H1 (cell line): ENCODE data around the gene ARSB. TPM values are rescaled to one million over a fixed set of nuclear protein-coding genes. Genes with fewer than 3 reads are reported as not detected.

Source experiments
- CTCF ChIA-PET: fragments of 300-600 bp; sonication (Branson Sonifier 250); formaldehyde crosslinking; loops from one replicate; lab custom pipeline; 2021; ENCODE audit not compliant: partially characterized antibody; lab: Charles Lee
- POLR2A ChIA-PET: fragments of 300-600 bp; sonication (Branson Sonifier 250); formaldehyde crosslinking; loops from one replicate; lab custom pipeline; 2021; ENCODE audit warnings: inconsistent platforms; ENCODE audit not compliant: partially characterized antibody; lab: Charles Lee
- DNase-seq, 2 experiments: peaks; one replicate each; pipeline versions ENCODE4 v3.0.0 to v3.0.0-alpha.2; 2010 to 2022; ENCODE audit warnings: low spot score in 2 of 2, low read depth in 1 of 2, mixed read lengths in 1 of 2
- FAIRE-seq: peaks from 2 replicates; lab custom pipeline; 2011; peaks lifted over from hg19 to GRCh38; lab: Jason Lieb, UNC
- H2AFZ ChIP-seq: 2 replicates; pipeline ENCODE4 v1.8.1; 2012; ENCODE audit warnings: low read length, inconsistent platforms
- H2AK5ac ChIP-seq: 2 replicates; pipeline ENCODE4 v1.6.1; 2013; ENCODE audit warnings: low read depth, low read length
- H2BK120ac ChIP-seq: replicated peaks from 2 replicates; pipeline ENCODE3; 2013; ENCODE audit warnings: low read depth, low read length, inconsistent platforms
- H2BK12ac ChIP-seq: 2 replicates; pipeline ENCODE4 v1.6.1; 2013; ENCODE audit warnings: low read depth, low read length
- H2BK15ac ChIP-seq: 2 replicates; pipeline ENCODE4 v1.6.1; 2013; ENCODE audit warnings: low read length
- H2BK20ac ChIP-seq: 2 replicates; pipeline ENCODE4 v1.6.1; 2013; ENCODE audit warnings: low read length
- H2BK5ac ChIP-seq: 2 replicates; pipeline ENCODE4 v1.6.1; 2013; ENCODE audit warnings: low read depth, low read length
- H3K14ac ChIP-seq: 2 replicates; pipeline ENCODE4 v1.6.1; 2013; ENCODE audit warnings: inconsistent platforms; ENCODE audit not compliant: insufficient read length
- H3K18ac ChIP-seq: 2 replicates; pipeline ENCODE4 v1.6.1; 2013; ENCODE audit warnings: low read length; ENCODE audit errors: extremely low read depth
- H3K23ac ChIP-seq: 2 replicates; pipeline ENCODE4 v1.6.1; 2013; ENCODE audit warnings: inconsistent platforms; ENCODE audit not compliant: insufficient read length
- H3K23me2 ChIP-seq: 2 replicates; pipeline ENCODE4 v1.6.1; 2013; ENCODE audit warnings: low read depth, low read length
- H3K27ac ChIP-seq: 2 replicates; pipeline ENCODE4 v1.6.1; 2011; ENCODE audit warnings: low read depth, low read length, inconsistent platforms
- H3K27me3 ChIP-seq, 4 experiments: replicated peaks in 1 of 4; 1 replicate in 1 of 4; 2 replicates in 3 of 4; pipeline versions ENCODE4 v1.6.1 to v1.8.1; 2011 to 2013; ENCODE audit warnings: low read length in 3 of 4, mild to moderate bottlenecking in 3 of 4, inconsistent platforms in 2 of 4, mixed read lengths in 2 of 4, moderate library complexity in 1 of 4; ENCODE audit not compliant: control insufficient read depth in 3 of 4, insufficient read depth in 3 of 4; ENCODE audit errors: extremely low read depth in 1 of 4
- H3K36me3 ChIP-seq, 4 experiments: 2 replicates each; pipeline versions ENCODE4 v1.6.1 to v1.8.1; 2011 to 2013; ENCODE audit warnings: mild to moderate bottlenecking in 4 of 4, low read length in 3 of 4, moderate library complexity in 2 of 4, control low read depth in 1 of 4, inconsistent platforms in 1 of 4; ENCODE audit not compliant: insufficient read depth in 4 of 4, control insufficient read depth in 2 of 4
- H3K4ac ChIP-seq: replicated peaks from 2 replicates; pipeline ENCODE3; 2013; ENCODE audit warnings: low read length, low read depth, mixed read lengths, inconsistent platforms; ENCODE audit not compliant: insufficient read length
- H3K4me1 ChIP-seq, 4 experiments: replicated peaks in 1 of 4; 1 replicate in 1 of 4; 2 replicates in 3 of 4; pipeline versions ENCODE4 v1.6.1 to v1.8.1; 2011 to 2013; ENCODE audit warnings: low read length in 3 of 4, inconsistent platforms in 2 of 4, mixed read lengths in 1 of 4; ENCODE audit not compliant: insufficient read depth in 4 of 4, control insufficient read depth in 3 of 4
- H3K4me2 ChIP-seq, 2 experiments: 2 replicates each; pipeline versions ENCODE4 v1.6.1 to v1.8.1; 2011 to 2013; ENCODE audit warnings: low read depth in 2 of 2, low read length in 2 of 2, control low read depth in 1 of 2, inconsistent platforms in 1 of 2, mild to moderate bottlenecking in 1 of 2; ENCODE audit not compliant: insufficient read depth in 1 of 2
- H3K4me3 ChIP-seq, 4 experiments: fragments of 200-600, 300-600 bp in 1 of 4; sonication (generic), shearing (Covaris generic), sonication (Bioruptor Twin) in 1 of 4; 2 replicates each; pipeline versions ENCODE4 v1.5.1 to v1.8.1; 2011 to 2016; ENCODE audit warnings: low read length in 4 of 4, low read depth in 3 of 4, control low read depth in 2 of 4, inconsistent platforms in 2 of 4, mild to moderate bottlenecking in 2 of 4, mixed read lengths in 1 of 4, moderate library complexity in 1 of 4; ENCODE audit not compliant: insufficient read depth in 2 of 4; ENCODE audit errors: extremely low read depth in 1 of 4
- H3K56ac ChIP-seq: replicated peaks from 2 replicates; pipeline ENCODE3; 2013; ENCODE audit warnings: low read depth, mild to moderate bottlenecking, mixed read lengths, low read length, inconsistent platforms; ENCODE audit not compliant: insufficient read length
- H3K79me1 ChIP-seq: 2 replicates; pipeline ENCODE4 v1.6.1; 2013; ENCODE audit warnings: low read depth, low read length, control low read depth
- H3K79me2 ChIP-seq, 2 experiments: 2 replicates each; pipeline versions ENCODE4 v1.6.1 to v1.8.1; 2012 to 2013; ENCODE audit warnings: low read length in 2 of 2, mild to moderate bottlenecking in 2 of 2, inconsistent platforms in 1 of 2; ENCODE audit not compliant: insufficient read depth in 2 of 2, control insufficient read depth in 1 of 2
- H3K9ac ChIP-seq, 4 experiments: replicated peaks in 1 of 4; 1 replicate in 1 of 4; 2 replicates in 3 of 4; pipeline versions ENCODE4 v1.6.1 to v1.8.1; 2011 to 2013; ENCODE audit warnings: low read depth in 3 of 4, low read length in 3 of 4, control low read depth in 2 of 4, mild to moderate bottlenecking in 2 of 4, moderate library complexity in 2 of 4, inconsistent platforms in 1 of 4; ENCODE audit errors: extremely low read depth in 1 of 4
- H3K9me3 ChIP-seq, 2 experiments: 2 replicates each; pipeline versions ENCODE4 v1.6.1 to v1.8.1; 2012 to 2013; ENCODE audit warnings: mild to moderate bottlenecking in 2 of 2, moderate library complexity in 2 of 2, control low read depth in 1 of 2, inconsistent platforms in 1 of 2, low read depth in 1 of 2, low read length in 1 of 2, mixed read lengths in 1 of 2; ENCODE audit not compliant: insufficient read depth in 2 of 2
- H4K20me1 ChIP-seq, 2 experiments: replicated peaks in 1 of 2; 2 replicates each; pipeline versions ENCODE3 to v1.8.1; 2011 to 2013; ENCODE audit warnings: inconsistent platforms in 2 of 2, low read length in 2 of 2, mild to moderate bottlenecking in 1 of 2; ENCODE audit not compliant: insufficient read depth in 2 of 2, control insufficient read depth in 1 of 2
- H4K5ac ChIP-seq: 2 replicates; pipeline ENCODE4 v1.6.1; 2013; ENCODE audit warnings: low read length, low read depth, mixed read lengths, inconsistent platforms; ENCODE audit not compliant: insufficient read length
- H4K8ac ChIP-seq: 2 replicates; pipeline ENCODE4 v1.8.0; 2013; ENCODE audit warnings: mild to moderate bottlenecking, moderate library complexity, low read length, inconsistent platforms; ENCODE audit not compliant: insufficient read depth; ENCODE audit errors: extremely low read depth
- H4K91ac ChIP-seq: replicated peaks from 2 replicates; pipeline ENCODE3; 2013; ENCODE audit warnings: low read length, mixed read lengths, inconsistent platforms; ENCODE audit not compliant: insufficient read length
- ATF3 ChIP-seq: IDR thresholded peaks from 2 replicates; pipeline ENCODE4 v1.6.1; 2011; ENCODE audit warnings: low read depth, mild to moderate bottlenecking, low read length; ENCODE audit not compliant: insufficient read depth
- BACH1 ChIP-seq: IDR thresholded peaks from 2 replicates; pipeline ENCODE4 v1.6.1; 2012; ENCODE audit warnings: low read length, improper control_type of control experiment
- CBX5 ChIP-seq: fragments of 300-800, 300-1000 bp; sonication (generic); IDR thresholded peaks from 2 replicates; pipeline ENCODE4 v1.7.1; 2016; ENCODE audit warnings: antibody characterized with exemption, low read length, low read depth
- EGR1 ChIP-seq: IDR thresholded peaks from 2 replicates; pipeline ENCODE4 v1.6.1; 2011; ENCODE audit warnings: low read depth, low read length, borderline replicate concordance
- HDAC2 ChIP-seq, 2 experiments: fragments of 300-600 bp in 1 of 2; sonication (generic) in 1 of 2; IDR thresholded peaks; 2 replicates each; pipeline ENCODE4 v1.6.1; 2011 to 2012; ENCODE audit warnings: low read depth in 2 of 2, low read length in 2 of 2, mild to moderate bottlenecking in 2 of 2, moderate library complexity in 2 of 2, borderline replicate concordance in 1 of 2, inconsistent platforms in 1 of 2
- KDM1A ChIP-seq: fragments of 200-600, 300-600 bp; sonication (generic); IDR thresholded peaks from 2 replicates; pipeline ENCODE4 v1.7.1; 2016; ENCODE audit warnings: mild to moderate bottlenecking, low read length, borderline replicate concordance
- POLR2AphosphoS5 ChIP-seq: IDR thresholded peaks from 2 replicates; pipeline ENCODE4 v1.6.1; 2011; ENCODE audit warnings: low read depth, low read length
- RFX5 ChIP-seq: IDR thresholded peaks from 2 replicates; pipeline ENCODE4 v1.6.1; 2011; ENCODE audit warnings: low read depth, low read length, improper control_type of control experiment, borderline replicate concordance
- SP4 ChIP-seq: IDR thresholded peaks from 2 replicates; pipeline ENCODE4 v1.6.1; 2012; ENCODE audit warnings: low read length, inconsistent platforms
- WGBS, 2 experiments: shearing (Covaris generic) in 1 of 2; methylation state at CpG; one replicate each; pipeline versions ENCODE4 v1.1.6 to v1.1.7; 2013 to 2015; ENCODE audit warnings: low lambda C conversion rate in 2 of 2, mixed read lengths in 2 of 2, inconsistent platforms in 1 of 2, low coverage in 1 of 2, missing lambda C conversion rate in 1 of 2; ENCODE audit not compliant: insufficient replicate concordance in 2 of 2, insufficient coverage in 1 of 2, insufficient read length in 1 of 2; ENCODE audit errors: extremely low coverage in 1 of 2, missing lambda C conversion rate in 1 of 2; 5-methylcytosine and 5-hydroxymethylcytosine counted together
- polyA plus RNA-seq, 7 experiments: library from polyadenylated mRNA; depleted of rRNA in 3 of 7; stranded (reverse) in 5 of 7; unstranded in 2 of 7; fragments of >200 nt in 5 of 7; fragments of 200-250 nt in 2 of 7; gene quantifications; 1 replicate in 5 of 7; 2 replicates in 1 of 7; 4 replicates in 1 of 7; pipeline versions ENCODE4 v1.2.1 to v1.2.3, GENCODE V29; 2011 to 2013; ENCODE audit warnings: missing spikeins in 2 of 7, mixed read lengths in 2 of 7
- total RNA-seq: library from RNA; stranded (reverse); fragmentation: NEBNext Ultra II Directional; extraction: Animal tissue kit (Norgen Biotek cat#: 25700); gene quantifications from 2 replicates; pipeline ENCODE4 v1.2.1, GENCODE V29; 2021
- TF ChIP-seq, protein P1 (sequence below), 3 experiments: IDR thresholded peaks; 1 replicate in 2 of 3; 2 replicates in 1 of 3; pipeline versions ENCODE4 v1.5.1 to v1.6.1; 2011; ENCODE audit warnings: low read length in 3 of 3, mild to moderate bottlenecking in 3 of 3, inconsistent platforms in 2 of 3, low read depth in 1 of 3, moderate library complexity in 1 of 3; ENCODE audit not compliant: insufficient read depth in 1 of 3; ENCODE audit errors: control extremely low read depth in 1 of 3

ARSB gene
- total and polyA plus RNA-seq, 2 of the 8 experiments (the other 6 are each of a cell fraction or from before 2014, with no cell fraction given) = 6.4 to 13.9 TPM

- Histone ChIP-seq H2AK5ac (no peak overlapping the region), H3K18ac (no peak overlapping the region), H2BK120ac (no peak overlapping the region), H3K9ac (no peak overlapping the region), H3K4me3 (no peak overlapping the region), H2BK15ac (no peak overlapping the region), H3K56ac (no peak overlapping the region), H3K79me1 (no peaks in the 10 kb centered on the region), H4K8ac (no peak overlapping the region), H4K91ac (no peak overlapping the region), H4K20me1 (no peaks in the 10 kb centered on the region), H4K5ac (no peak overlapping the region), H2BK20ac (no peak overlapping the region), H3K4ac (no peak overlapping the region), H3K4me2 (no peak overlapping the region), H3K79me2 (no peaks in the 10 kb centered on the region), H3K27ac (no peak overlapping the region), H2BK5ac (no peak overlapping the region), H3K23me2 (no peaks in the 10 kb centered on the region), H3K4me1 (no peaks in the 10 kb centered on the region), H3K14ac (no peak overlapping the region), H3K9me3 (no peaks in the 10 kb centered on the region), H2BK12ac (no peak overlapping the region), H3K23ac (no peak overlapping the region), H3K27me3 (no peaks in the 10 kb centered on the region), H3K36me3 (no peaks in the 10 kb centered on the region; a peak in 1 of 8 replicates), H2AFZ (no peak overlapping the region)
- TF ChIP-seq CBX5 (no peak), ATF3 (no peak), POLR2AphosphoS5 (no peak), RFX5 (no peak), HDAC2 (IDR thresholded peaks at IDR 0.05; ENCODE audit: borderline replicate concordance in 1 of 2, low read depth in 2 of 2, low read length in 2 of 2) (no peak), KDM1A (no peak), SP4 (no peak), BACH1 (no peak), EGR1 (no peak)
- TF ChIP-seq, protein P1, sequence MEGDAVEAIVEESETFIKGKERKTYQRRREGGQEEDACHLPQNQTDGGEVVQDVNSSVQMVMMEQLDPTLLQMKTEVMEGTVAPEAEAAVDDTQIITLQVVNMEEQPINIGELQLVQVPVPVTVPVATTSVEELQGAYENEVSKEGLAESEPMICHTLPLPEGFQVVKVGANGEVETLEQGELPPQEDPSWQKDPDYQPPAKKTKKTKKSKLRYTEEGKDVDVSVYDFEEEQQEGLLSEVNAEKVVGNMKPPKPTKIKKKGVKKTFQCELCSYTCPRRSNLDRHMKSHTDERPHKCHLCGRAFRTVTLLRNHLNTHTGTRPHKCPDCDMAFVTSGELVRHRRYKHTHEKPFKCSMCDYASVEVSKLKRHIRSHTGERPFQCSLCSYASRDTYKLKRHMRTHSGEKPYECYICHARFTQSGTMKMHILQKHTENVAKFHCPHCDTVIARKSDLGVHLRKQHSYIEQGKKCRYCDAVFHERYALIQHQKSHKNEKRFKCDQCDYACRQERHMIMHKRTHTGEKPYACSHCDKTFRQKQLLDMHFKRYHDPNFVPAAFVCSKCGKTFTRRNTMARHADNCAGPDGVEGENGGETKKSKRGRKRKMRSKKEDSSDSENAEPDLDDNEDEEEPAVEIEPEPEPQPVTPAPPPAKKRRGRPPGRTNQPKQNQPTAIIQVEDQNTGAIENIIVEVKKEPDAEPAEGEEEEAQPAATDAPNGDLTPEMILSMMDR (IDR thresholded peaks at IDR 0.05; ENCODE audit: control extremely low read depth in 1 of 3, insufficient read depth in 1 of 3, low read depth in 1 of 3, low read length in 3 of 3) = no peak
- FAIRE-seq = no peak
- 82% methylated on average over 4 of the region's 4 CpGs; no CpG with 5 or more reads in 1 of the 2 experiments for WGBS, 2 experiments
- CTCF ChIA-PET = interaction anchor here (1.0 to 2.1 kb wide), 2 partner anchors 11 to 18 kb away, joined by 3 to 6 read pairs; no protein-coding TSS in a partner anchor
- no peak for DNase-seq
- POLR2A ChIA-PET = no interaction called here
Measured at GRCh38 chr5:78779262-78779661, 205.8 kb downstream of the ARSB start.
